Neural cell (in vitro differentiated cells): ENCODE data around the gene MBNL2.

ENCODE experiments used
- CTCF ChIP-seq: fragments of 450-650 bp; IDR thresholded peaks from 2 replicates; pipeline ENCODE4 v1.5.1; 2014; ENCODE audit warnings: antibody characterized with exemption, mild to moderate bottlenecking, moderate library complexity; ENCODE audit not compliant: poor library complexity, severe bottlenecking
- EP300 ChIP-seq: fragments of 450-650 bp; conservative IDR thresholded peaks from 2 replicates; pipeline ENCODE4 v1.6.1; 2014; ENCODE audit warnings: antibody characterized with exemption, mild to moderate bottlenecking, moderate library complexity; ENCODE audit not compliant: poor library complexity, severe bottlenecking
- REST ChIP-seq: IDR thresholded peaks from 2 replicates; pipeline ENCODE4 v1.6.1; 2012; ENCODE audit warnings: borderline replicate concordance

DNA sequence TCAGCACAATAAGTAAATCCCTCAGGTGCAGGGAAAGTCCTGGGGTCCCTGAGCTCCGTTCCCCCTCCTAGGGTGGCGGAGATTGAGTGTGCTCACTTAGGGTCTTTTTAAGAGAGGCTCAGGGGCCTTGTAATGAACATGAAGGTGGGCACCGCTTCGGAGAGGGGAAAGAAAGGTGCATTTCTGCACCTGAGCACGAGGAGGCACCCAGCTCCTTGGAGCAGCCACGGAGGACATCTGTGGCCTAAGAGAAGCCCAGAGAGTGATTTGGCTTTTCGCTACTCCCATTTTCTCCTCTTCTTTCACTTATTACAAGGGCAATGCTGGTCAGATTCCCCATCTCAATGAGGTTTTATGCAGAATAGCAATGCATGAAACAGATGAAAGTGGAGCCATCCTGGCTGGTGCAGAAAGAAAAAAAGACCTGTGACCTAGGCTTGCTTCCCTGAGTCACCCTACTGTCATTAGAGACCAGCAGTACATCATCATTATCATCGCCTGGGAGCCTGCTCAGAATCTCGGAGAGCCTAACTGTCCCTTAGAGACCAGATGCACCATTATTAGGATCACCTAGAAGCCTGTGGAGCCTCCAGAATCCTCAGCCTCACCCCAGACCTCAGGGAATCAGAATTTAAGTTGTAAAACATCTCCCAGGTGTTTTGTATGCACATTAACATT is 125.3 kb downstream of the MBNL2 start:
- TF ChIP-seq CTCF (no peak), EP300 (no peak), REST (no peak)
